Fibroblast of pulmonary artery (primary cell): ENCODE measurements around the gene CMTM2.
"Not testable (repeated sequence)": the region's sequence is repeated elsewhere in the genome, so short reads cannot be mapped to it uniquely, and the experiment has no call there.

ENCODE experiments used
- DNase-seq: peaks from one replicate; pipeline ENCODE4 v3.0.0-alpha.2; 2010; ENCODE audit warnings: low read depth
- H3K4me3 ChIP-seq: replicated peaks from 2 replicates; pipeline ENCODE4 v1.5.1; 2011; ENCODE audit warnings: low read depth, mild to moderate bottlenecking, control low read depth, low read length, moderate library complexity
- CTCF ChIP-seq: IDR thresholded peaks from 2 replicates; pipeline ENCODE4 v1.5.1; 2011; ENCODE audit warnings: mild to moderate bottlenecking, control low read depth, low read length, inconsistent platforms; ENCODE audit errors: missing control alignments

Gene CMTM2

GRCh38 chr16:66622863-66623262 lies 43.6 kb downstream of the CMTM2 start:
- no peak for TF ChIP-seq CTCF
- DNase-seq, result no peak
- no peak overlapping the region for H3K4me3 ChIP-seq

GRCh38 chr16:66623755-66624154 lies 44.5 kb downstream of the CMTM2 start:
- DNase-seq, result no peak
- TF ChIP-seq CTCF, result no peak
- H3K4me3 ChIP-seq, result no peak overlapping the region

DNA sequence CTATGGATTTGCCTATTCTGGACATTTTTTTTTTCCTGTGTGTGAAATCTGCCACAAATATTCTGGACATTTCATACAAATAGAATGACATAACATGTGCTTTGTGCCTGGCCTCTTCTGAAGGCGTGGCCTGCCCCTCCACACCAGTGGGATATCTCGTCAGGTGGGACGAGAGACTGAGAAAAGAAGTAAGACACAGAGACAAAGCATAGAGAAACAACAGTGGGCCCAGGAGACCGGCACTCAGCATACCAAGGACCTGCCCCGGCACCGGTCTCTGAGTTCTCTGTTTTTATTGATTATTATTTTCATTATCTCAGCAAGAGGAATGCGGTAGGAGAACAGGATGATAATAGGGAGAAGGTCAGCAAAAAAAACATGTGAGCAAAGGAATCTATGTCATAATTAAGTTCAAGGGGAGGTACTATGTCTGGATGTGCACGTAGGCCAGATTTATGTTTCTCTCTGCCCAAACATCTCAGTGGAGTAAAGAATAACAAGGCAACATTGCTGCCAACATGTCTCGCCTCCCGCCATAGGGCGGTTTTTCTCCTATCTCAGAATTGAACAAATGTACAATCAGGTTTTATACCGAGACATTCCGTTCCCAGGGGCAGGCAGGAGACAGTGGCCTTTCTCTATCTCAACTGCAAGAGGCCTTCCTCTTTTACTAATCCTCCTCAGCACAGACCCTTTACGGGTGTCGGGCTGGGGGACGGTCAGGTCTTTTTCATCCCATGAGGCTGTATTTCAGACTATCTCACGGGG lies 48.5 kb downstream of the CMTM2 start:
- DNase-seq, H3K4me3 ChIP-seq: not testable (repeated sequence)

DNA sequence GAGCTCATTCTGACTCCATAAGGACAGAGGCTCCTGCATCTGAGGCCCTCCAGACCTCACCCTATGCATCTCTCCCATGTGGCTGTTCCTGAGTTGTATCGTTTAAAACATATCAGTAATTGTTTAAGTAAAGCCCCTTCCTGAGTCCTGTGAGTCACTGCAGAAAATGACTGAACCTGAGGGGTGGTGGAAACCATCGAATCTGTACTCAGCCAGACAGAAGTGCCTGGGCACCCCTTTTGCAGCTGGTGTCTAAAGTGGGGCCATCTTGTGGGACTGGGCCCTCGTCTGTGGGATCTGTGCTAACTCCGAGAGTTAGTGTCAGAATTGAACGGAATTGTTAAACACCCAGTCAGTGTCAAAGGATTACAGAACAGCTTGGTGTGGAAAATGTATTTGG lies 50.6 kb downstream of the CMTM2 start:
- TF ChIP-seq CTCF, result no peak
- H3K4me3 ChIP-seq, result no peak overlapping the region

DNA sequence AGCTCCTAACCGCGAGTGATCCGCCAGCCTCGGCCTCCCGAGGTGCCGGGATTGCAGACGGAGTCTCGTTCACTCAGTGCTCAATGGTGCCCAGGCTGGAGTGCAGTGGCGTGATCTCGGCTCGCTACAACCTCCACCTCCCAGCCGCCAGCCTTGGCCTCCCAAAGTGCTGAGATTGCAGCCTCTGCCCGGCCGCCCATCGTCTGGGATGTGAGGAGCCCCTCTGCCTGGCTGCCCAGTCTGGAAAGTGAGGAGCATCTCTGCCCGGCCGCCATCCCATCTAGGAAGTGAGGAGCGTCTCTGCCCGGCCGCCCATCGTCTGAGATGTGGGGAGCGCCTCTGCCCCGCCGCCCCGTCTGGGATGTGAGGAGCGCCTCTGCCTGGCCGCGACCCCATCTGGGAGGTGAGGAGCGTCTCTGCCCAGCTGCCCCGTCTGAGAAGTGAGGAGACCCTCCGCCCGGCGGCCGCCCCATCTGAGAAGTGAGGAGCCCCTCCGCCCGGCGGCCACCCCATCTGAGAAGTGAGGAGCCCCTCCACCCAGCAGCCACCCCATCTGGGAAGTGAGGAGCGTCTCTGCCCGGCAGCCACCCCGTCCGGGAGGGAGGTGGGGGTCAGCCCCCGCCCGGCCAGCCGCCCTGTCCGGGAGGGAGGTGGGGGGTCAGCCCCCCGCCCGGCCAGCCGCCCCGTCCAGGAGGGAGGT lies 51.4 kb downstream of the CMTM2 start:
- DNase-seq, result not testable (repeated sequence)

More for the DNA sequence above, 50.6 kb downstream of the CMTM2 start:
- no peak for DNase-seq

DNA sequence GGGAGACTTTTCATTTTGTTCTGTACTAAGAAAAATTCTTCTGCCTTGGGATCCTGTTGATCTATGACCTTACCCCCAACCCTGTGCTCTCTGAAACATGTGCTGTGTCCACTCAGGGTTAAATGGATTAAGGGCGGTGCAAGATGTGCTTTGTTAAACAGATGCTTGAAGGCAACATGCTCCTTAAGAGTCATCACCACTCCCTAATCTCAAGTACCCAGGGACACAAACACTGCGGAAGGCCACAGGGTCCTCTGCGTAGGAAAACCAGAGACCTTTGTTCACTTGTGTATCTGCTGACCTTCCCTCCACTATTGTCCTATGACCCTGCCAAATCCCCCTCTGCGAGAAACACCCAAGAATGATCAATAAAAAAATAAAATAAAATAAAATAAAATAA lies 52.3 kb downstream of the CMTM2 start:
- not testable (repeated sequence) for DNase-seq, H3K4me3 ChIP-seq

More for the DNA sequence above, 51.4 kb downstream of the CMTM2 start:
- not testable (repeated sequence) for H3K4me3 ChIP-seq

DNA sequence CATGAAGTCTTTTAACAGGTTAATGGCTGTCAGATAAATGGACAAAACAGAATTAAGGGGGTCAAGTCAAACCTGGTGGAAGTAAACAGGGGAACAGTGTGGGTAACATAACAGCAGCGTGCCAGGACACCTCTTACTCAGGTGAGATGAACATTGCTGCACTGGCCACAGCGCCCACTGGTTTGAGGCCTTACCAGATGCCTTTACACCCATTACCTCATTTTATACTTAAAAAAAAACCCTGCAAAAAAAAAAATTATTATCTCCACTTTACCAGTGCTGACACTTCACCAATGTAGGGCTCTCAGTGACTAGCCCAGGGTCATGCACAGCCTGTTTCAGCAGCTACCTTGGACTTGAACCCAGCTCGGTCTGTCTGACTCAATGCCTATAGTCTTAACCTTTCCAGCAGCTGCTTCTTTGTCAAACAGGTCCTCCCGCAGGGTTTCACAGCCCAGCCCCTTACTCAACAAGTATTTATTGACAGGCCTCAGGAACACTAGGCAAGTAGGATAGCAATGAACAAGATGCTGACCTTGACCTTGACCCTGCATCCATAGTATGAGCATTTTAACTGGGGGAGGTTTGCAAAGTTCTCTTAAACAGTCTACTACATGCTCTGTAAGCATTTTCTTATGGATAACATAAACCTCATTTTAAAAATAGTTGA lies 55.4 kb downstream of the CMTM2 start:
- no peak for DNase-seq
- TF ChIP-seq CTCF, result no peak

DNA sequence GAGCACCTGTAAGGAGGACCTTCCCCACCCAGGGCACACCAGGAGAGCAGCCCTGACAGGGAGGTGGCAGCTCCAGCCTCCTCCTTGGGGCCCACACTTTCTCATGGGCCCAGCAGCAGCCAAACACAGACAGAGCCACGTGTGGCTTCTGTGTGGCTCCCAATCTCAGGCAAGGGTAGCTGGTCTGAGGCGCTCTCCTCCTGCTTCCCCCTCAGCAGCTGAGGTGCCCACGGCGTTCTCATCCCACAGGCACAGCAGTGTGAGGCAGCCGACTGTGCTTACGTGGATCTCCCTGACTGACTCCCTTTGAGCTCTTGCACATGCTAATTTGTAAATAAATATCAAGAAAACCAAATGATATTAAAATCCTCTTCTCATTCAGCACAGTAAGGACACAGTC lies 56.1 kb downstream of the CMTM2 start:
- no peak overlapping the region for H3K4me3 ChIP-seq
- no peak for DNase-seq
- no peak for TF ChIP-seq CTCF

More for the DNA sequence above, 55.4 kb downstream of the CMTM2 start:
- H3K4me3 ChIP-seq, result no peak overlapping the region
